DOHH2 (cell line): ENCODE measurements around the gene ZNF580.

Experiments
- H3F3A ChIP-seq: fragments of 200-600 bp; sonication (generic), shearing (Covaris generic); 2 replicates; pipeline ENCODE4 v1.6.0; 2016; ENCODE audit warnings: antibody characterized with exemption, mild to moderate bottlenecking; ENCODE audit not compliant: control insufficient read depth, insufficient read depth
- H3K27ac ChIP-seq: fragments of 200-600 bp; sonication (generic); 2 replicates; pipeline ENCODE4 v1.5.1; 2014; ENCODE audit warnings: low read depth, mild to moderate bottlenecking, low read length, moderate library complexity
- H3K27me3 ChIP-seq: fragments of 200-600 bp; sonication (generic); 2 replicates; pipeline ENCODE4 v1.6.1; 2014; ENCODE audit warnings: mild to moderate bottlenecking, low read length, mixed read lengths; ENCODE audit not compliant: control insufficient read depth
- H3K36me3 ChIP-seq: fragments of 200-600 bp; sonication (generic); 2 replicates; pipeline ENCODE4 v1.6.1; 2014; ENCODE audit warnings: mild to moderate bottlenecking, low read length, moderate library complexity, mixed read lengths; ENCODE audit not compliant: control insufficient read depth
- H3K4me1 ChIP-seq: fragments of 200-600 bp; sonication (generic); 2 replicates; pipeline ENCODE4 v1.6.1; 2014; ENCODE audit warnings: mild to moderate bottlenecking, low read length, mixed read lengths; ENCODE audit not compliant: control insufficient read depth
- H3K4me2 ChIP-seq: fragments of 200-600 bp; sonication (generic); 2 replicates; pipeline ENCODE4 v1.6.0; 2014; ENCODE audit warnings: mild to moderate bottlenecking, low read length, moderate library complexity
- H3K4me3 ChIP-seq: fragments of 200-600 bp; sonication (generic); 2 replicates; pipeline ENCODE4 v1.5.1; 2014; ENCODE audit warnings: mild to moderate bottlenecking, low read length, mixed read lengths
- H3K79me2 ChIP-seq: fragments of 200-600 bp; sonication (generic); 2 replicates; pipeline ENCODE4 v1.6.1; 2014; ENCODE audit warnings: mild to moderate bottlenecking, low read length, mixed read lengths; ENCODE audit not compliant: control insufficient read depth
- H3K9me2 ChIP-seq: fragments of 200-600 bp; sonication (generic); replicated peaks from 2 replicates; pipeline ENCODE4 v1.6.1; 2014; ENCODE audit warnings: mild to moderate bottlenecking, low read length, mixed read lengths; ENCODE audit not compliant: control insufficient read depth
- H3K9me3 ChIP-seq: fragments of 200-600 bp; sonication (generic); 2 replicates; pipeline ENCODE4 v1.6.1; 2014; ENCODE audit warnings: antibody characterized with exemption, low read length, mixed read lengths; ENCODE audit not compliant: control insufficient read depth, insufficient read depth
- H4K20me1 ChIP-seq: fragments of 200-600 bp; sonication (generic); 2 replicates; pipeline ENCODE4 v1.6.0; 2014; ENCODE audit warnings: low read depth, mild to moderate bottlenecking, antibody characterized with exemption, low read length, moderate library complexity; ENCODE audit not compliant: control insufficient read depth, insufficient read depth
- CTCF ChIP-seq: fragments of 200-600 bp; sonication (generic); IDR thresholded peaks from one replicate; pipeline ENCODE4 v1.5.1; 2014; ENCODE audit warnings: antibody characterized with exemption, mild to moderate bottlenecking, low read depth, low read length; ENCODE audit not compliant: poor library complexity, severe bottlenecking
- EZH2phosphoT487 ChIP-seq: fragments of 200-600 bp; sonication (generic); IDR thresholded peaks from 2 replicates; pipeline ENCODE4 v1.6.1; 2017; ENCODE audit warnings: borderline replicate concordance, mild to moderate bottlenecking, antibody characterized with exemption, low read length, moderate library complexity, mixed read lengths

Gene ZNF580

GRCh38 chr19:55672418-55672817, 31.6 kb downstream of the ZNF580 start:
- Histone ChIP-seq H3F3A (peaks cover 41% of the 10 kb centered on the region), H3K9me2 (no peaks in the 10 kb centered on the region), H3K4me3 (no peak overlapping the region), H4K20me1 (peaks cover 12% of the 10 kb centered on the region), H3K4me2 (no peak overlapping the region), H3K79me2 (peaks cover 93% of the 10 kb centered on the region), H3K27ac (peak overlapping the region; percentile 6; the same call in 1 of the 2 replicates), H3K4me1 (peaks cover 47% of the 10 kb centered on the region), H3K36me3 (peaks cover 85% of the 10 kb centered on the region), H3K27me3 (no peaks in the 10 kb centered on the region), H3K9me3 (no peaks in the 10 kb centered on the region)
- TF ChIP-seq EZH2phosphoT487 (no peak), CTCF (no peak)

GRCh38 chr19:55673465-55673864, 32.7 kb downstream of the ZNF580 start:
- no peaks in the 10 kb centered on the region for H3K9me3 ChIP-seq
- TF ChIP-seq EZH2phosphoT487, result no peak
- no peak for TF ChIP-seq CTCF
- peaks cover 46% of the 10 kb centered on the region for H3F3A ChIP-seq
- peak overlapping the region; percentile 34 for H3K4me2 ChIP-seq
- no peaks in the 10 kb centered on the region for H3K27me3 ChIP-seq
- no peak overlapping the region; the same call in 1 of the 2 replicates for H3K27ac ChIP-seq
- no peaks in the 10 kb centered on the region for H3K9me2 ChIP-seq
- H3K79me2 ChIP-seq, result peaks cover 93% of the 10 kb centered on the region
- peaks cover 12% of the 10 kb centered on the region for H4K20me1 ChIP-seq
- H3K4me3 ChIP-seq, result no peak overlapping the region; the same call in 1 of the 2 replicates
- H3K4me1 ChIP-seq, result peaks cover 56% of the 10 kb centered on the region
- H3K36me3 ChIP-seq, result peaks cover 84% of the 10 kb centered on the region

DNA sequence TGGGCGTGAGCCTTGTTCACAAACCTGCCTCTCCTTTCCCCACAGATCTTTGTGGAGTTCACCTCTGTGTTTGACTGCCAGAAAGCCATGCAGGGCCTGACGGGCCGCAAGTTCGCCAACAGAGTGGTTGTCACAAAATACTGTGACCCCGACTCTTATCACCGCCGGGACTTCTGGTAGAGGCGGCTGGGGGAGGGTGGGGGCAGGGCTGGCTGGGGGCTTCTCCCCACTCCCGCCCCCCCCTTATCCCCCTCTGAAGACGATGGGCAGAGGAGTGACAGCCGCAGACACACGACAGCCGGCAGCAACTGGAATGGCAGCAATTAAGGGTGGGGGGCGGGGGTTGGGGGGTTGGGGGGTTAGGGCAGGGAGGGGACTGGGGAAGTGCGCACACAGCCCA, 33.1 kb downstream of the ZNF580 start:
- H4K20me1 ChIP-seq, result peaks cover 12% of the 10 kb centered on the region
- peaks cover 84% of the 10 kb centered on the region for H3K36me3 ChIP-seq
- no peak overlapping the region; the same call in 1 of the 2 replicates for H3K27ac ChIP-seq

More for the DNA sequence above, 33.1 kb downstream of the ZNF580 start:
- no peaks in the 10 kb centered on the region for H3K9me3 ChIP-seq
- peaks cover 46% of the 10 kb centered on the region for H3F3A ChIP-seq
- no peaks in the 10 kb centered on the region for H3K9me2 ChIP-seq
- H3K4me1 ChIP-seq, result peaks cover 60% of the 10 kb centered on the region
- H3K4me2 ChIP-seq, result peak overlapping the region; percentile 92
- peaks cover 93% of the 10 kb centered on the region for H3K79me2 ChIP-seq
- H3K4me3 ChIP-seq, result peak overlapping the region; percentile 90; the same call in 1 of the 2 replicates
- no peaks in the 10 kb centered on the region for H3K27me3 ChIP-seq
- TF ChIP-seq CTCF, result no peak
- TF ChIP-seq EZH2phosphoT487, result no peak
